AG09319 (cell line): ENCODE results near the gene TUBGCP6.

Experiments
- DNase-seq: peaks from one replicate; pipeline ENCODE4 v3.0.0-alpha.2; 2010; ENCODE audit warnings: low read depth; ENCODE audit errors: extremely low read depth
- TF ChIP-seq, protein P1 (sequence below): IDR thresholded peaks from 2 replicates; pipeline ENCODE4 v1.5.1; 2011; ENCODE audit warnings: low read depth, mild to moderate bottlenecking, inconsistent platforms, low read length, moderate library complexity

TUBGCP6 gene

DNA sequence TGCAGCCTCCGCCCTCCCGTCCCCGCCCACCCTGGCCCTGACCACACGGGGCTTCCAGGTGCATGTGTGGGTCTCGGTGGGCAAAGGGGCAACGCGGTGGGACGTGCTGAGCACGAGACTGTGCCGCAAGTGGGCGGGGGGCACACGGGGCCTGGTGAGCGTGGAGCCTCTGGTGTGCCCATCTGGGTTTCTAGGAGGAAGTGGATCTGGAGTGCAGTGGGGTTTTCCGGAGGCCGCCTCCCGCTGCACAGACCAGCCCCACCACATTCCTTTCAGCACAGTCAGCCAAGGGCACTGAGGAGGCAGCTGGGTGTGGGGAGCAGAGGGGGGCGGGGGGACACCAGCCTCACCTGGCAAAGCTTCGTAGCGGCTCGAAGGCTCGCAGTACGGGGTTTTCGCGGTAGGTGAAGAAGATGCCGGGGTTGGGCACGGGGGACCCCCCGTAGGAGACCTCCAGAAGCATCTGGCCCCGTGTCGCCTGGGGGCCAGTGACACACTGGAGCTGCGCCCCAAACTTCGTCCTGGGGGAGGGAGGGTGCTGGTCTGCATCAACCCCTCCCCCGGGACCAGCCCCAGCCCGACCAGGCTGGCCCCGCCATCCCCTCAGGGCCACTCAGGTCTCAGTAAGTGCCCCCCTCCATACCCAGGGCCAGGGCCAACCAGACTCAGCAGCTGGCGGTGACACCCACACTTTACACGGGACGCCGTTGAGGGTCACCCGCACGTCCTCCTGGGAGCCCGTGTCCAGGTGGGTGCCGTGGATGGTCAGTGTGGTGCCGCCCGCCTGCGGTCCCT, 37.7 kb upstream of the TUBGCP6 start:
- TF ChIP-seq, protein P1, sequence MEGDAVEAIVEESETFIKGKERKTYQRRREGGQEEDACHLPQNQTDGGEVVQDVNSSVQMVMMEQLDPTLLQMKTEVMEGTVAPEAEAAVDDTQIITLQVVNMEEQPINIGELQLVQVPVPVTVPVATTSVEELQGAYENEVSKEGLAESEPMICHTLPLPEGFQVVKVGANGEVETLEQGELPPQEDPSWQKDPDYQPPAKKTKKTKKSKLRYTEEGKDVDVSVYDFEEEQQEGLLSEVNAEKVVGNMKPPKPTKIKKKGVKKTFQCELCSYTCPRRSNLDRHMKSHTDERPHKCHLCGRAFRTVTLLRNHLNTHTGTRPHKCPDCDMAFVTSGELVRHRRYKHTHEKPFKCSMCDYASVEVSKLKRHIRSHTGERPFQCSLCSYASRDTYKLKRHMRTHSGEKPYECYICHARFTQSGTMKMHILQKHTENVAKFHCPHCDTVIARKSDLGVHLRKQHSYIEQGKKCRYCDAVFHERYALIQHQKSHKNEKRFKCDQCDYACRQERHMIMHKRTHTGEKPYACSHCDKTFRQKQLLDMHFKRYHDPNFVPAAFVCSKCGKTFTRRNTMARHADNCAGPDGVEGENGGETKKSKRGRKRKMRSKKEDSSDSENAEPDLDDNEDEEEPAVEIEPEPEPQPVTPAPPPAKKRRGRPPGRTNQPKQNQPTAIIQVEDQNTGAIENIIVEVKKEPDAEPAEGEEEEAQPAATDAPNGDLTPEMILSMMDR = no peak
- DNase-seq = no peak

DNA sequence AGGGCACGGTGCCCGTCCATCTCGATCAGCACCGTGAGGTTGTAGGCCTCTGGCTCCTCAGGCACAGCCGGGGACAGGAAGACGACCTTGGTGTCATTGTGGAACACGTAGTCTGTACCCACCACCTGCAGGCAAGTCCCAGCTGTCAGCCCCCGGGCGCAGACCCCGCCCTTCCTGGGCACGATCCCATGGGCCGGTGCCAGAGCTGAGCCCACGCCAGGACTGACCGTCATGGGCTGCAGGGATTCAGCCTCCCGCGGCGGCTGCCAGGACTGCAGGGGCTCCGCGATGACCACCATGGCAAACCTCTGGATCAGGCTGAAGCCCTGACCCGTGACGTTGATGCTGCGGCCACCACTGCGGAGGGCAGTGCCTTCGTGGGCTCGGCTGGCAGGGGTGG, 37.1 kb upstream of the TUBGCP6 start:
- TF ChIP-seq, protein P1 = no peak
- DNase-seq = no peak

DNA sequence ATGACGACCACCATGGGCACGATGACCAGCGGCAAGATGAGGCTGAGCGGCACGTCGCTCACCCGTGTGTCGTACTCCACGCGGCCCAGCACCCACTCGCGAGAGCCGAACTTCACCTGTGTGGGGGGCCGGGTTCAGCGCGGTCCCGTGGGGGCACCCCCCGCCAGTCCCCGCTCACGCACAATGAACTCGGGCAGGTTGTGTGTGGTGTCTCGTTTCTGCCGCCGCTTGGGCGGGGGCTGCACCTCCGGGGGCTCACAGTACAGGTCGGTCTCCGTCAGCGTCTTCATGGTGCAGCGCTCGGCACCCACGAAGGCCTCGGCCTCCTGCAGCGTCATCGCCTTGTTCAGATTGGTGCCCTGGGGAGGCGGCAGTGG, 36.5 kb upstream of the TUBGCP6 start:
- DNase-seq = no peak
- TF ChIP-seq, protein P1 = no peak

DNA sequence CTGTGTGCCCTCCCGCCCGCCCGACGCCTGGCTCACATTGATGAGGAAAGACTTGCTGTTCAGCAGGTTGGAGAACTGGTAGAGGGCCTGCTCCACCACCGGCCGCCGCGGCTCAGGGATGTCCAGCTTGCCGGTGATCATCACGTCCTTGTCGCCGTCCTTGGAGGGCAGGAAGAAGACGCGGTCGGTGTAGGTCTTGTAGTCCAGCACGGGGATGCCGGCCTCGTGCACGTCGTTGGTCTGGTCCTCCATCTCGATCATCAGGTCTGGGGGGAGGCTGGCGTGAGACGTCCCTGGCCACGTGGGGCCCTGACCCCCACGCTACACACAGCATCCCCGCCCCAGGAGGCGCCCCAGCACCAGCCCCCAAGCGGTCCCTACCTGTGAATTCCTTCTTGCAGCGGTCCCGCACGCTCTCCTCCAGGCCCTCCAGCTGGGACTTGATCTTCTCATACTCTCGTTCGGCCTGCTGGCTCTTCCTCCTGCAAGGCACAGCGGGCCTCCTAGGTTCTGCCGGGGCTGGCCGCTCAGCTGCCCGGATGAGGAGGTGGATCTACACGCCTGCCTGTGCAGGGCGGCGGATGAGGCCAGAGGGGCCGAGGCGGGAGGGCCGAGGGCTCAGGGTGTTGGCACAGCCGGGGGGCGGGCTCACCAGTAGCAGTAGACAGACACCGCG, 36.0 kb upstream of the TUBGCP6 start:
- TF ChIP-seq, protein P1 = no peak
- no peak for DNase-seq

DNA sequence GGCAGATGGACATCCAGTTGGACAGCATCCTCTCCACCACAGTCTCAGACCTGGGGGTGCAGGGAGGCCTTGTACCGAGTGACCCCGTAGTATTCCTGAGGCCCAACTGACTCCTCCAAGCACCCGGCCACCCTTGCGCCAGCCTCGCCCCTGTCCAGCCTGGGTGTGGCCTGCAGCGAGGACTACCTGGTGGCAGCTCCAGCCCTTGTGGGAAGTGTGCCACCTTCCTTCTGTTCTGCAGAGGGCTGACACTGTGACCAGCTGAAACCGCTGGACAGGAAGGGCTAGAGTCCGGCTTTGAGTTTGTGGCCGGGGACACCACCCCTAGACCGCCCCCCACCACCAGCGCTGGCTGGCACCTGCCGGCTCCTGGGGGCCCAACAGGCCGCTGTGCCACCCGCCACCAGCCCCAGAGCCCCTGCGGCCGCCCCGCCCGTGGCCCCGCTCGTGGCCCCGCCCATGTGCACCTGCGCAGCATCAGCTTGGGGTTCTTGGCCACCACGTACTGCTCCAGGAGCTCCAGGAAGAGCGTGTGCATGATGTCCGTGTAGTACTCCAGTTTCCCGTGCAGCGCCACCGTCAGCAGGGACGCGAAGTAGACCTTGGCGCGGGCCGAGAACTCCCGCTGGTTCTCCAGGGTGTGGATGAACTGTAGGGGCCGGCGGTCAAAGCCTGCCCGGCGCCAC, 35.3 kb upstream of the TUBGCP6 start:
- TF ChIP-seq, protein P1 = no peak
- DNase-seq = no peak

DNA sequence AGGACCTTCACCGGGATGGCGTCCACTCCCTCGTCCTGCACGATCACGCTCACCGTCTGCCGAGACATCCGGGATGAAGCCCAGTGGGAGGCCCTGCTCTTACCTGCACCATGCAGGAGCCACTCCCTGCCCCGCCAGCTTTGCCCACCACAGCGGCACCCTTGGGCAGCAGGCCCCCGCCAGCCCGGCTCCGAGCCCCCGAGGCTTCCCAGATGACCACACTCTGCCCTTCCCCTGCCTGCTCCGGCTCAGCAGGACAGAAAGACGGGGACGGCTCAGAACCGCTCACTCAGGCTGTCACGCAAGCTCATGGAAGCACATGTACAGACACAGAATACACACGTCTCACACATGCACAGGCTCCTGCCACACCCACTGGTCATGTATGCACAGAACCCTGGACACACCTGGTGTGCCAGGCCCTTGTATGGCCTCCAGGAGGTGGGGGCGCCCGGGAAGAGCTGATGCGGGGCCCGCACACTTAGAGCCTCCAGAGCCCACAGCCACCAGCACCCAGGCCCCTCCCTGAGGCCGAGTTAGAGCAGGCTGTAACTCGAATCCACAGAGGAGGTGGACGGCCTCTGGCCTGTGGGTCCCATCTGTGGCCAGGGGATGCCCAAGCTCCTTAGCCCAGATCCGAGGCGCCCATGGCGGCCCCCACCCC, 34.3 kb upstream of the TUBGCP6 start:
- TF ChIP-seq, protein P1 = no peak
- DNase-seq = no peak
